MM.1S (cell line): Measurements from ENCODE around the gene PLPPR2.

Experiments
- CTCF ChIP-seq: fragments of 300-600 bp; sonication (generic); IDR thresholded peaks from 2 replicates; pipeline ENCODE4 v1.5.1; 2016; ENCODE audit warnings: antibody characterized with exemption, low read length, mixed read lengths
- EZH2 ChIP-seq: fragments of 300-600 bp; sonication (generic); optimal IDR thresholded peaks from 2 replicates; pipeline ENCODE3; 2017; ENCODE audit warnings: low read depth, mild to moderate bottlenecking, antibody characterized with exemption, low read length, mixed read lengths
- EZH2phosphoT487 ChIP-seq: fragments of 300-600 bp; sonication (generic); IDR thresholded peaks from 2 replicates; pipeline ENCODE4 v1.6.1; 2018; ENCODE audit warnings: antibody characterized with exemption, low read length

- no peak for TF ChIP-seq EZH2
- no peak for TF ChIP-seq CTCF
- TF ChIP-seq EZH2phosphoT487: no peak
Measured at GRCh38 chr19:11377237-11377636, 22.0 kb downstream of the PLPPR2 start.
